Superior temporal gyrus (tissue), 1 donor: ENCODE data around the gene CDAN1.
"Not testable (repeated sequence)": the region's sequence is repeated elsewhere in the genome, so short reads cannot be mapped to it uniquely, and the experiment has no call there.

ENCODE experiments used
- DNase-seq: peaks from one replicate; pipeline ENCODE4 v3.0.0-alpha.2; 2016; ENCODE audit errors: extremely low spot score

The CDAN1 gene

GRCh38 chr15:42736793-42737528, at the start of gene CDAN1:
TSS of gene CDAN1 (minus strand) at chr15:42737128. CDS start at chr15:42737102, 26 bp downstream.
- peak; percentile 79 for DNase-seq

GRCh38 chr15:42785569-42785968, 48.6 kb upstream of the CDAN1 start:
- DNase-seq, result no peak

GRCh38 chr15:42784705-42785104, 47.8 kb upstream of the CDAN1 start:
- DNase-seq, result no peak

GRCh38 chr15:42782716-42783115, 45.8 kb upstream of the CDAN1 start:
- DNase-seq, result no peak

- DNase-seq, result no peak
Measured at GRCh38 chr15:42775416-42775815, 38.5 kb upstream of the CDAN1 start.

GRCh38 chr15:42772901-42773300, 36.0 kb upstream of the CDAN1 start:
- DNase-seq, result no peak

- no peak for DNase-seq
Measured at GRCh38 chr15:42772144-42772543, 35.2 kb upstream of the CDAN1 start.

- not testable (repeated sequence) for DNase-seq
Measured at GRCh38 chr15:42766109-42766508, 29.2 kb upstream of the CDAN1 start.

- not testable (repeated sequence) for DNase-seq
Measured at GRCh38 chr15:42764154-42764731, 27.3 kb upstream of the CDAN1 start.

- not testable (repeated sequence) for DNase-seq
Measured at GRCh38 chr15:42761813-42762212, 24.9 kb upstream of the CDAN1 start.

- DNase-seq, result no peak
Measured at GRCh38 chr15:42760759-42761158, 23.8 kb upstream of the CDAN1 start.

- DNase-seq, result no peak
Measured at GRCh38 chr15:42759093-42759492, 22.2 kb upstream of the CDAN1 start.

GRCh38 chr15:42750306-42750705, 13.4 kb upstream of the CDAN1 start:
- no peak for DNase-seq

GRCh38 chr15:42749266-42749665, 12.3 kb upstream of the CDAN1 start:
- DNase-seq, result no peak

GRCh38 chr15:42744195-42744594, 7.3 kb upstream of the CDAN1 start:
- DNase-seq, result no peak

- DNase-seq, result no peak
Measured at GRCh38 chr15:42742149-42742548, 5.2 kb upstream of the CDAN1 start.

- DNase-seq, result no peak
Measured at GRCh38 chr15:42741710-42742109, 4.8 kb upstream of the CDAN1 start.

- DNase-seq, result no peak
Measured at GRCh38 chr15:42737529-42738328, 801 bp upstream of the CDAN1 start.

GRCh38 chr15:42736178-42736792, 643 bp downstream of the CDAN1 start:
- no peak for DNase-seq

GRCh38 chr15:42735382-42736165, 1.4 kb downstream of the CDAN1 start:
- DNase-seq, result no peak

GRCh38 chr15:42734076-42734672, 2.8 kb downstream of the CDAN1 start:
- no peak for DNase-seq
